Measurements from ENCODE around the gene ROR1.

DNA sequence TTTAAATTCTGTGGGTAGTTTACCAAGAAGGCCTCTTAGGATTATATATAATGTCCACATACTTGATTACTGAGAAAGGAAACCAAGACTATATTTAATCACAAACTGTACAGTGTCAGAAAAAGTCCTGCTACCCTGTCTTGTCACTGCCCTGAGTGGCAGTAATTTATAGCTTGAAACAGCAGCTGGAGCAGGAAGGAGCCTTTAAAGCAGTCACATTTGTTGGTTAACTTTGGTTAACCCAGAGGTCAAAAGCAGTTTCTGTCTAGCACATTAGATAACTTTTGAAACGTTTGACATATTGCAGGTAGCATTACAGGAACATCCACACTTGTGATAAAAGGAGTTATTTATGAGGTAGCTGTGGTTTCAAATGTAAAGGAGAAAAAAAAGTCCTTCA lies 161.7 kb downstream of the ROR1 start:
- TF ChIP-seq, protein P1, sequence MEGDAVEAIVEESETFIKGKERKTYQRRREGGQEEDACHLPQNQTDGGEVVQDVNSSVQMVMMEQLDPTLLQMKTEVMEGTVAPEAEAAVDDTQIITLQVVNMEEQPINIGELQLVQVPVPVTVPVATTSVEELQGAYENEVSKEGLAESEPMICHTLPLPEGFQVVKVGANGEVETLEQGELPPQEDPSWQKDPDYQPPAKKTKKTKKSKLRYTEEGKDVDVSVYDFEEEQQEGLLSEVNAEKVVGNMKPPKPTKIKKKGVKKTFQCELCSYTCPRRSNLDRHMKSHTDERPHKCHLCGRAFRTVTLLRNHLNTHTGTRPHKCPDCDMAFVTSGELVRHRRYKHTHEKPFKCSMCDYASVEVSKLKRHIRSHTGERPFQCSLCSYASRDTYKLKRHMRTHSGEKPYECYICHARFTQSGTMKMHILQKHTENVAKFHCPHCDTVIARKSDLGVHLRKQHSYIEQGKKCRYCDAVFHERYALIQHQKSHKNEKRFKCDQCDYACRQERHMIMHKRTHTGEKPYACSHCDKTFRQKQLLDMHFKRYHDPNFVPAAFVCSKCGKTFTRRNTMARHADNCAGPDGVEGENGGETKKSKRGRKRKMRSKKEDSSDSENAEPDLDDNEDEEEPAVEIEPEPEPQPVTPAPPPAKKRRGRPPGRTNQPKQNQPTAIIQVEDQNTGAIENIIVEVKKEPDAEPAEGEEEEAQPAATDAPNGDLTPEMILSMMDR (IDR thresholded peaks at IDR 0.05) = no peak
- no peak for TF ChIP-seq POLR2A (IDR thresholded peaks at IDR 0.05)

All from testis (tissue), 2 donors.